Activated T-cell treated with anti-CD3 and anti-CD28 coated beads, Interleukin-2, amount 50 U/mL, for 1 hour (primary cell): ENCODE data around the gene GAB2.
"Not testable (repeated sequence)": the region's sequence is repeated elsewhere in the genome, so short reads cannot be mapped to it uniquely, and the experiment has no call there.

ENCODE experiments used
- DNase-seq: peaks from one replicate; pipeline ENCODE4 v3.0.0-alpha.2; 2020

The GAB2 gene

DNA sequence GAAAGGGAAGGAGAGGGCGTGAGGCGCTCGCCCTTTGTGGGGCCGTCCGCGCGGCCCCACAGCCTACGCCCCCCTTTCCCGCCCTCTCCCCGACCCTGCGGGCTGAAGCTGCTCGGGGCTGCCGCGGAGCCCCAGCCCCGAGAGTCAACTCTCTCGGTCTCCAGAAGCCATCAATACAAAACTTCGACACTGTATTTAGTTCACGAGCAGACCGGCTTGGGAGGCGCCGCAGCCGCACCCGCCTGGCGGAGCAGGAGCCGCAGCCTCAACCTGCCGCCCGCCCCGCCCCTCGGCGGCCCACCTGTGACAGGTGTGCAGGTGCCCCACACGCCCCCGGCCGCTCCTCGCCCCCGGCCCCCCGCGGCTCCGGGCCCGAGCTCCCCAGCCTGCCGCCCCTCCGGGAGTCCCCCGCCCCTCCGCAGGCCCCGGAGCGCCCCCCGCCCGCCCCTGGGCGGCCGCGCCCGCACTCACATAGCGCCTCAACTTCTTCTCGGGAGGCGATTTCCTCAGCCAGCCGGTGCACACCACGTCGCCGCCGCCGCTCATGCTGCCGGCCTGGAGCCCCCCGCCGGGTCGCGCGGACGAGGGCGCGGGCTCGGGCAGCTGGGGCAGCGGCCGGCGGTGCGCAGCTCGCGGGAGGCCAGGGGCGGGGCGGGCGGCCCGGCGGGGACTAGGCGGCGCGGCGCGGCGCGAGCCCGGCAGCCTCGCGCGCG is at the start of gene GAB2:
TSS of gene GAB2 (minus strand) at position 646 of the 713 bp plus-strand sequence. CDS start at position 546, 100 bp downstream.
- no peak for DNase-seq

- DNase-seq, result no peak
Observed at GRCh38 chr11:78467370-78467769, 49.8 kb upstream of the GAB2 start.

DNA sequence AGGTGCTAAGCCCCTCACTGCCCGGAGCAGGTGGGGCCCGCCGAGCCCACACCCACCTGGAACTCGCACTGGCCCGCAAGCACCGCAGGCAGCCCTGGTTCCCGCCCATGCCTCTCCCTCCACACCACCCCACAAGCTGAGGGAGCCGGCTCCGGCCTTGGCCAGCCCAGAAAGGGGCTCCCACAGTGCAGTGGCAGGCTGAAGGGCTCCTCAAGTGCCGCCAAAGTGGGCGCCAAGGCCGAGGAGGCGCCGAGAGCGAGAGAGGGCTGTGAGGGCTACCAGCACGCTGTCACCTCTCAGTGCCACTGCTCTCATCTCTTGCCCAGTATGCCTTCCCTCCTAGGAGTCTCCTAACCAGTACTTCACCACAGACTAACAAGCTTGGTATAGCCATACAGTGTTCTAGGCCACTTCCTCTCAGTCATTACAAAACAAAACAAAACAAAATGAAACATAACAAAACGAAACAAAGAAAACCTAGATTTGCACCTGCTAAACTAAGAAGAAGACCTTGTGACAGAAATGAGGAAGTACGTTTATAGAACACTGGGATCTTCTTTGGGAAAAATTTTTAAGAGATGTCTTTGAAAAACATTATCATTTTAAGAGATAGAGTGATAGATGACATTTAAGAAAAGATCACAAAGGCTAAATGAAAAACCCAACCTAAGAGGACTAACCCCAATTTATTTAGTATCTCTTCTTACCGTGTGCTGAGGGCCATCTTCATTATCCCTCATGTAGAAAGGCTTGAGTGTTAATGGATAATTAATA is 47.7 kb upstream of the GAB2 start:
- peak; percentile 28 for DNase-seq

DNA sequence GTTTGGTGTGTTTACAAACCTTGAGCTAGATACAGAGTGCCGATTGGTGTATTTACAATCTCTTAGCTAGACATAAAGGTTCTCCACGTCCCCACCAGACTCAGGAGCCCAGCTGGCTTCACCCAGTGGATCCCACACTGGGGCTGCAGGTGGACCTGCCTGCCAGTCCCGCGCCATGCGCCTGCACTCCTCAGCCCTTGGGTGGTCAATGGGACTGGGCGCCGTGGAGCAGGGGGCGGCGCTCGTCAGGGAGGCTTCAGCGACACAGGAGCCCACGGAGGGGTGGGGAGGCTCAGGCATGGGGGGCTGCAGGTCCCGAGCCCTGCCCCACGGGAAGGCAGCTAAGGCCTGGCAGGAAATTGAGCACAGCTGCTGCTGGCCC is 47.2 kb upstream of the GAB2 start:
- not testable (repeated sequence) for DNase-seq

GRCh38 chr11:78460471-78460870 is 42.9 kb upstream of the GAB2 start:
- no peak for DNase-seq

- no peak for DNase-seq
Observed at GRCh38 chr11:78459738-78460137, 42.1 kb upstream of the GAB2 start.

DNA sequence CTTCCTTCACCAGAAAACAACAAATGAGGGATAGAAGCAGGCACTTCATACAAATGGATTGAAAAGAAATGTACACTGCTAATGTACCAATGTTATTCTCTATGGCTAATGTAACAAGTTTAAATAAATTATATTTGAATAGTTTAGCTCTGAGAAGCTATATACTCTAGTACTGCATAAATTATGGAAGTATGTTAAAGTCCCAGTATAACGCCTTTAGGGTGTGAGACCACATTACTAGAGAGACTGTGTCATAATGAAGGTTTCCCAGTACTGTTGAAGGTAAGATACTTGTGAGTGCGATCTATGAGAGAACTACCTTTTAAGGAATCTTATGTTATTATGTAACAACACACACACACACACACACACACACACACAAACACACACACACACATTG is 39.8 kb upstream of the GAB2 start:
- no peak for DNase-seq

DNA sequence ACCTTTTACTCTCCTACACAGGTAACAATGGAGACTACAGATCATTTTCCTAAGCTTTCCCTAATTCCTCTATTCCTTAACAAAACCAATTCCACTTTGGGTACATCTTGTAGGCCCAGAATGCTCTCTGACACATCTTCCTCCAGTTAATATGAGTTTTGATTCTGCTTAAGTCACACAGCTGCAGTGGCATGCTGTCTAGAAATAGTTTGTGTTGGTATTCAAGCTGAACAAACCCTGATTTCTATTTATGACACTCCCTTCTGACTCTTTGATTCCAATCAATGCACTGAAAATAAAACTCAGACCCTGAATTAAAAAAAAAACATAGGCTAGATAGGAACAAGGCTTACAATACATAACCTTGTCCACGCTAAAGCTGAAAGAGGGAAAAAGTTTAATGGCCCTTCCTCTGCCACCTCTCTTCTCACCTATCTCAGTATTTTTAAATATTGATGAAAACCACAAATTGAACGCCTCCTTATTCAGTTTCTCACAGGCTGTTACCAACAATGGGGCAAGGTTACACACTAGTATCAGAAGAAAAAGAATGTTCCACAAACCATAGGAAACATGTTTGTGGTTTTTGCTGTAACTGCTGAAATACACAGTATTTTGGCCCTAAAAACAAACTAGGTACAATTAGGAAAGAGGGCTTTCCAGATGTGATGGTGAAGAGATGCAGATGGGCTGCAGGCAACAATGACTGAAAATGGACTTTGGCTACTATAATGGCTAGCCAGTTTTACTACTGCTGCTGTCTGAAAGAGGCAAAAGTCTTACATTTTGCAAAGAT is 35.7 kb upstream of the GAB2 start:
- no peak for DNase-seq

GRCh38 chr11:78451371-78452150 is 33.9 kb upstream of the GAB2 start:
- DNase-seq, result no peak

GRCh38 chr11:78450866-78451265 is 33.2 kb upstream of the GAB2 start:
- no peak for DNase-seq

DNA sequence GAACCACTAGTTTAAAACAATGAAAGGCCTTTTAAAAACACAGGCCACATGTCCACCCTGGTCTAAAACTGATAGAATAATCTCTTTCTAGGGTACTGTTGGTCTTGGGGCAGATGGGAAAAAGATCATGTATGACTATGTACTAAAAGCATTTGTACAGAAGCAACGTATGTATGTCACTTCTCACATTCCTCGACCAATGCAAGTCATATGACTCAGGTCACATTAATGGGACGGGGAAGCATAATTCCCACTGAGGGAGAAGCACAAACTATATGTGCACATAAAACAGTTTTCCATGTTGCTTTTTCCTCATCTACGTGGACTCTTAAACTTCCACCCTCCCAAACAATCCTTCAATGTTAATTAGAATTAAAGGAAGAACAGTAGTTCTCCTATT is 32.2 kb upstream of the GAB2 start:
- DNase-seq, result no peak

DNA sequence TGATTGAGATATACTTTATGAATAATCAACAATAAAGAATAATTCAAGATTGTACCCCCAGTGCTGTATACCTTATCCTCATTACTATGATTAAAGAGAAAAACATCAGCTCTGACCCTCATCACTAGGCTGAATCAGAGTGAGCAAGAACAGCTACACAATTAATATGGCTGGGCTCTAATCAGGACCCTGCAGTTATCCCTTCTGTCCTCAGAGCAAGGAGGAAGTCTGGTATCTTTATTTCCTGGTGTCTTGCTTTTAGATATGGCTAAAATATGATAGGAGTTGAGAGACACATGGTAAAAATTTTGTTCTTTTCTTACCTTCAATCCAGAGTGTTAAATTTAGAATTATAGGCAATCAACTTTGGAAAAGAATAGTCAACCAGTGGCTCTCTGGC is 28.6 kb upstream of the GAB2 start:
- no peak for DNase-seq

- DNase-seq, result no peak
Observed at GRCh38 chr11:78444726-78445125, 27.1 kb upstream of the GAB2 start.

DNA sequence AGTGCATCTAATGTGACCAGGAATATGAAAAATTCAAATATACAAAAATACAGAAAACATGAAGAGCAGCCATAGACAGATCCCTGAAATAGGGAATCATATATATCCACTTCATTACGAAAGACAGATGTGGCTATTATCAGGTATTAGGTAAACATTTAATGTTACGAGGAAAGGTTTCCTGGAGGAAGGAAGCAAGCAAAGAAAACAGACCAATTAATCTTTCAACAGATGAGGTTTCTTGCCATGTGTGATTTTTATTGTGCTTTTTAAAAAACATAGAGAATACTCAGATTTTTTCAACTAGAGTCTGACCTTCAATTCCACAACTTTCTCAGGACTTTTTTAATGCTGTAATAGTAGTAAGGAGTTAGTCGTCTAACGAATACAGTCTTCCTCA is 24.3 kb upstream of the GAB2 start:
- no peak for DNase-seq

- DNase-seq, result no peak
Observed at GRCh38 chr11:78438298-78438975, 20.8 kb upstream of the GAB2 start.

DNA sequence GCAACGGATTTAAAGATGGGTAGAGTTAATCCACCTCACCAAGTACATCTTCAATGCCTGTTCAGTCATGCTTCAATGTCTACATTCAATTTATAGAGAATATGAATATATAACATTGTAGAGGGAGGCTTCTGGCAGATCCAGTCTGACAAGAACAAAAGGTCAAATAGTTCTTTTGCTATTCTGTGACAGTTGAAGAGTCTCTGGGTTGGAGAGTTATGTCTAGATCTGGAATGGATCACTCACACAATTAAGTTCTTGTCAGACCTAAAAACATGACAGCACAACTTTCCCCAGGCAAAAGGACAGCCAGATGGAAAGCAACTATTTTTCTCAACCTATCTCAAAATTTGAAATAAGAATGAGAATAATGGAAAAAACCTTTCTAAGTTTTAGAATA is 15.3 kb upstream of the GAB2 start:
- no peak for DNase-seq

GRCh38 chr11:78432058-78432515 is 14.5 kb upstream of the GAB2 start:
- DNase-seq, result no peak

- DNase-seq, result no peak
Observed at GRCh38 chr11:78429660-78430059, 12.0 kb upstream of the GAB2 start.

GRCh38 chr11:78429209-78429608 is 11.6 kb upstream of the GAB2 start:
- no peak for DNase-seq

- no peak for DNase-seq
Observed at GRCh38 chr11:78428773-78429172, 11.2 kb upstream of the GAB2 start.

DNA sequence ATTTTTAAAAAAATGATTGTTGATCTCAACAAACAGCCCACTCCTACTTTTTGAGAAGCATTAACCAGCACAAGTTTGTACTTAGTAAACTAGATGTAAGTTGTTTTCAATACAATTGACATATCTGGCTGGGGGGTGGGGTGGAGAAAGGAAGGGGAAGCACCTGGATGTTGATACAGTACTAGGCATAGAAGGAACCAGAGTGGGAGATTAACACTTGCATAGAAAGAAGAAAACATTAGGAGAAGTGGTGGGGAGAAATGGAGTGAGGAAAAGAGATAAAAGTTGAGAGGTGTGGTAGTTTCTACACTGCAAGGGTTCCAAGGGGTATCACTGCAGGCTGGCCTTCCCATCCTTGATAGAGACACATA is 10.6 kb upstream of the GAB2 start:
- DNase-seq, result no peak

DNA sequence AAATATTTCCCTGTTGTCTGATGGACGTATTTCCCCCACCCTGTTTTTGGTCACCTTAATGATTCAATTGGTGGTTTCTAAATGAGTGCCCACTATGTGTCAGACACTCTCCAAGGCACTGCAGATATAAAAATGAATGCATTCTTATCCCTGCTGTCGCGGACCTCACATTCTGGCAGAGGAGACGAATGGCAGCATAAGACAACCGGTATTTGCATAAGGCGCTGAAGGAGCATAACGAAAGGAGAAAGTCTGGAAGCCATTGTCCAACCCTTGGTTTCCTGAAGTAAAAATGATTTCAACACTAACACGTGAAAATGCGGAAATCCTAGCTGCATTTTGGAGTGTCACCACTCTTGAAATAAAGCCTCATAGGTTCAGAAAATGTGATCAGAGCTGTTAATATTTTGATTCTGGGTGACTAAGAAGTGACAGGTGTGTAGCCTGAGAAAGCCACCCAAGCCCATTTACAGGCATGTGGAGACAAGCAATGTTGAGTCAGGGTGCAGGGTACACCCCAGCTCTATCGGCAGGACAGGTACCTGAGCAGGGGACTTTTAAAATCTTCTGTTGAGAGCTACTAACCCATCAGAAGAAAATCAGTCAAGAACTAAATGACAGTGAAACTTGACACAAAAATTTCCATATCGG is 10.1 kb upstream of the GAB2 start:
- DNase-seq, result no peak
